ENCODE measurements around the gene TENM4.
"Not testable (repeated sequence)": the region's sequence is repeated elsewhere in the genome, so short reads cannot be mapped to it uniquely, and the experiment has no call there.

TENM4 gene

DNA sequence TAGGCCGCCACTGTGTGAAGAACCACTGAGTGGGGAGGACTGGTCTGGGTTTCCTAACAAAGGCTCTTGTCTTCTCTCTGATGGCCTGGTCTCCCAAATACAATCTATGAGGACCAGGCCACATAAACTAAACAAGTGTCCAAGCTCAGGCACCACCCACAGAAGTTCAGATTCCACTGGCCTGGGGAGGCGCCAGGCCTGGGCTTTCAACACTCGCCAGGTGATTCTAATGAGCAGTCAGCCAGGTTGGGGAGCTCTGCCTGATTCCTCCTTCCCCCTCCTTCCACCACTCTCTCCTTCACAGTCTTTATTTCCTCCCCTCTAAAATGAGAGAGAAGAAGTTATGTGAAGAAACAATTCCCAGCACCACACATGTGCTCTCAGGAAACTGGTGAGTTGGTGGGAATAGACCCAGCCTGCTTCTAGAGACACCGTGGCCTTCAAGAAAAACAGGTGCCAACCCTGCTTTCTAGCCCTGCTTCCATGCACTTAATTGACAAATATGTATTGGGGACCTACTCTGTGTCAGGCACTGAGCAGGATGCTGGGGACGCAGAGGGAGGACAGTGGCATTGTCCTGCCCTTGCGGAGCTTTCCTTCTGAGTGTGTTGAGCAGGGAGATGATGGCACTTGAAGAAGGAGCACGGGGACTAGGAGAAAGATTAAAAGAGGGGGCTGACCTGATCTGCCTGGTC is 242.5 kb downstream of the TENM4 start:
- TF ChIP-seq, protein P1, sequence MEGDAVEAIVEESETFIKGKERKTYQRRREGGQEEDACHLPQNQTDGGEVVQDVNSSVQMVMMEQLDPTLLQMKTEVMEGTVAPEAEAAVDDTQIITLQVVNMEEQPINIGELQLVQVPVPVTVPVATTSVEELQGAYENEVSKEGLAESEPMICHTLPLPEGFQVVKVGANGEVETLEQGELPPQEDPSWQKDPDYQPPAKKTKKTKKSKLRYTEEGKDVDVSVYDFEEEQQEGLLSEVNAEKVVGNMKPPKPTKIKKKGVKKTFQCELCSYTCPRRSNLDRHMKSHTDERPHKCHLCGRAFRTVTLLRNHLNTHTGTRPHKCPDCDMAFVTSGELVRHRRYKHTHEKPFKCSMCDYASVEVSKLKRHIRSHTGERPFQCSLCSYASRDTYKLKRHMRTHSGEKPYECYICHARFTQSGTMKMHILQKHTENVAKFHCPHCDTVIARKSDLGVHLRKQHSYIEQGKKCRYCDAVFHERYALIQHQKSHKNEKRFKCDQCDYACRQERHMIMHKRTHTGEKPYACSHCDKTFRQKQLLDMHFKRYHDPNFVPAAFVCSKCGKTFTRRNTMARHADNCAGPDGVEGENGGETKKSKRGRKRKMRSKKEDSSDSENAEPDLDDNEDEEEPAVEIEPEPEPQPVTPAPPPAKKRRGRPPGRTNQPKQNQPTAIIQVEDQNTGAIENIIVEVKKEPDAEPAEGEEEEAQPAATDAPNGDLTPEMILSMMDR (conservative IDR thresholded peaks at IDR 0.05; ENCODE audit: low read length) = no peak
- DNase-seq (ENCODE audit: low read depth) = no peak

DNA sequence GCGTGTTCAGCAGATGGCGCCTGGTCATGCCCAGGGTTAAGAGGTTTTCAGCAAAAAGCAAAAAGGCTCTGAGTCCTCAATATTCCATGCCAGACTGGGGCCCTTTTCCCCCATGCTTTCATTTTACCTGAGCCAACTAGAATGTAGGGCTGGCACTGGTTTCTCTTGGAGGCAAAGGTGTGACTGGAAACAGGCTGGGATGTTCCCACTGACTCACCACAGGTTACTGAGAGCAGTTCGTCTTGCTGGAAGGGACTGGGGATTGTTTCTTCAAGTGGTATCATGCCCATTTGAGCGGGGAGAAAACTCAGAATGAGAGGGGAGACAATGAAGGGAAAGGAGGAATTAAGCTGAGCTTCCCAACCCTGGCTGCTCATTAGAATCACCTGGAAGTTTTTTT is 243.9 kb downstream of the TENM4 start:
- no peak for DNase-seq (ENCODE audit: low read depth)
- no peak overlapping the region for H3K4me3 ChIP-seq (ENCODE audit: low read length)
- TF ChIP-seq, protein P1 (conservative IDR thresholded peaks at IDR 0.05; ENCODE audit: low read length) = no peak

More for the DNA sequence above, 242.5 kb downstream of the TENM4 start:
- no peak overlapping the region for H3K4me3 ChIP-seq (ENCODE audit: low read length)

DNA sequence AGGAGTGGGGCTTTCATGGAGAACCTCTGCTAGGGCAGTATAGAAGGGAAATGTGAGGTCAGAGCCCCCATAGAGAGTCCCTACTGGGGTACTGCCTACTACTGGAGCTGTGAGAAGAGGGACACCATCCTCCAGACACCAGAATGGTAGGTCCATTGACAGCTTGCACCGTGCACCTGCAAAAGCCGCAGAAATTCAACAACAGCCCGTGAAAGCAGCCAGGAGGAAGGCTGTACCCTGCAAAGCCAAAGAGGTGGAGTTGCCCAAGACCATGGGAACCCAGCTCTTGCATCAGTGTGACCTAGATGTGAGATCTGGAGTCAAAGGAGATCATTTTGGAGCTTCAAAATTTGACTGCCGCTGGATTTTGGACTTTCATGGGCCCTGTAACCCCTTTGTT is 245.6 kb downstream of the TENM4 start:
- no peak overlapping the region for H3K4me3 ChIP-seq (ENCODE audit: low read length)
- TF ChIP-seq, protein P1 (conservative IDR thresholded peaks at IDR 0.05; ENCODE audit: low read length) = no peak
- no peak for DNase-seq (ENCODE audit: low read depth)

DNA sequence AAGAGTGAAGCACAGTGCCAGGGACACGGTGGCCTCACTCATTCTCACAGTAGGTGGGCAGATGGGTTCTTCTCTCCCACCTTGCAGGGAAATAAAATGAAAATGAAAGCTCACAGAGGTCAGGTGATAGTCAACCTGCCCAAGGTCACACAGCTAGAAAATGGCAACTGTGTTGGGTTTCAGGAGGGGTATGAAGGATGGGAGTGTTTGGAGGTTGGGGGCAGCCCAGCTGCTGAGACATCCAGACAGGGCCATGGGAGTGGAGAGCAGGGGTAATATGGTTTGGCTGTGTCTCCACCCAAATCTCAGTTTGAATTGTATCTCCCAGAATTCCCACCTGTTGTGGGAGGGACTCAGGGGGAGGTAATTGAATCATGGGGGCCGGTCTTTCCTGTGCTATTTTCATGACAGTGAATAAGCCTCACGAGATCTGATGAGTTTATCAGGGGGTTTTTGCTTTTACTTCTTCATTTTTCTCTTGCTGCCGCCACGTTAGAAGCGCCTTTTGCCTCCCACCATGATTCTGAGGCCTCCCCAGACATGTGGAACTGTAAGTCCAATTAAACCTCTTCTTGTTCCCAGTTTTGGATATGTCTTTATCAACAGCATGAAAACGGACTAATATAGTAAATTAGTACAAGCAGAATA is 247.0 kb downstream of the TENM4 start:
- DNase-seq (ENCODE audit: low read depth) = no peak
- H3K4me3 ChIP-seq (ENCODE audit: low read length) = no peak overlapping the region
- TF ChIP-seq, protein P1 (conservative IDR thresholded peaks at IDR 0.05; ENCODE audit: low read length) = no peak

DNA sequence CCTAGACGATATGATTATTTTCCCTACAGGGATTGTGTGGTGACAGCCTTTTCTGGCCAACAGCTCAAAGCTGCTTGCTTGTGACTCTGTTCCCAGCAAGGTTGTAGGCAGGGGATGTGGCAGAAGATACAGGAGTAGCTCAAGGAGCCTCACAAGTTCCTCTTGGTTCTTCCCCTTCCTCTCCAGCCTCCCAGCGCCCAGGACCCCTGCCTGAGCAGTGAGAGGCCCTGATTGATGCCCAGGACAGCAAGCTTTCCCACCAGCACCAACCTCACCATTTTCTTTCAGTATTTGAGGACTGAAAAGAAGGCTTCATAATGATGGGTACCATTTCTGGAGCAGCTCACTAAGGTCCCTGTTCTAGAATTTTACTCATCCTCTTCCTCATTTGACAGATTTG is 248.0 kb downstream of the TENM4 start:
- no peak for DNase-seq (ENCODE audit: low read depth)
- H3K4me3 ChIP-seq (ENCODE audit: low read length) = no peak overlapping the region
- TF ChIP-seq, protein P1 (conservative IDR thresholded peaks at IDR 0.05; ENCODE audit: low read length) = no peak

DNA sequence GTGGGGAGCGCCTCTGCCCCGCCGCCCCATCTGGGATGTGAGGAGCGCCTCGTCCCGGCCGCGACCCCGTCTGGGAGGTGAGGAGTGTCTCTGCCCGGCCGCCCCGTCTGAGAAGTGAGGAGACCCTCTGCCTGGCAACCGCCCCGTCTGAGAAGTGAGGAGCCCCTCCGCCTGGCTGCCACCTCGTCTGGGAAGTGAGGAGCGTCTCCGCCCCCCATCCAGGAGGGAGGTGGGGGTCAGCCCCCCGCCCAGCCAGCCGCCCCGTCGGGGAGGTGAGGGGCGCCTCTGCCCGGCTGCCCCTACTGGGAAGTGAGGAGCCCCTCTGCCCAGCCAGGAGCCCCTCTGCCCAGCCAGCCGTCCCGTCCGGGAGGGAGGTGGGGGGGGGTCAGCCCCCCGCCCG is 249.1 kb downstream of the TENM4 start:
- DNase-seq (ENCODE audit: low read depth); H3K4me3 ChIP-seq (ENCODE audit: low read length): not testable (repeated sequence)

DNA sequence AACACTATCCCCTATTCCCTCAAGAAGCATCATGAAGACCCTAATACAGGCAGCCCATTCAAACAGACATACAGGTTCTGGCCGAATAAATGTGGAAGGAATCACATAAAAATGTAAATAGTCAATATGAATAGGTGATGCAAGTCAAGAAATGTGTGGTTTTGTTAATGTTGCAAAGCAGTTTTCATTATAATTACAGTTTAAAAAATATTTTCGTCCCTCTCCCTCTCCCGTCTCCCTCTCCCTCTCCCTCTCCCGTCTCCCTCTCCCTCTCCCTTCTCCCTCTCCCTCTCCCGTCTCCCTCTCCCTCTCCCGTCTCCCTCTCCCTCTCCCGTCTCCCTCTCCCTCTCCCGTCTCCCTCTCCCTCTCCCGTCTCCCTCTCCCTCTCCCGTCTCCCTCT is 250.3 kb downstream of the TENM4 start:
- not testable (repeated sequence) for H3K4me3 ChIP-seq (ENCODE audit: low read length); DNase-seq (ENCODE audit: low read depth)

DNA sequence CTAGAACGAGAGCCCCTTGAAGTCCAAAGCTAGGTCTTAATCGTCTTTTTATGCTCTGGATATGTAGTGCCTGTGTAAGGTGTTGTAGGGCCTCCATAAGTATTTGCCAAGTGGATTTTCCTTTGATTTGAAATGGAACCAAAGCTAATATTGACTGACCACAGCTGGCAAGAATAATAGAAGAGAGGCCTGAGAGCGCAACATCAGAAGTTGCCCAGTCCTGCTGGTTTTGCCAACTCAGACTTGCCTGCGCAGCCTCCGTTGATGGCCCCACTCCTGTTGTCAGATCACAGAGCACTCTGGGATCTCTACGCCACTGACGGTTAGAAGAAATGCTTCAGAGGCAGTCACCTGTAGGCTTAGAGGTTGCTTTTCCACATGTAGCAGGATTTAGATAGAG is 251.2 kb downstream of the TENM4 start:
- TF ChIP-seq, protein P1 (conservative IDR thresholded peaks at IDR 0.05; ENCODE audit: low read length) = no peak
- no peak for DNase-seq (ENCODE audit: low read depth)
- no peak overlapping the region for H3K4me3 ChIP-seq (ENCODE audit: low read length)

Measured in AG10803 (cell line).